NT2/D1 (cell line): Measurements from ENCODE around the gene MYO7A.

Source experiments
- SUZ12 ChIP-seq: IDR thresholded peaks from 2 replicates; pipeline ENCODE4 v1.6.1; 2011; ENCODE audit not compliant: insufficient read length, insufficient read depth; ENCODE audit errors: extremely low read depth
- ZNF274 ChIP-seq: IDR thresholded peaks from 2 replicates; pipeline ENCODE4 v1.6.1; 2011; ENCODE audit warnings: mild to moderate bottlenecking, low read depth, low read length

GRCh38 chr11:77121096-77121640, 6.9 kb upstream of the MYO7A start:
- TF ChIP-seq ZNF274 (no peak), SUZ12 (no peak)
